HCT116 (cell line): ENCODE measurements around the gene CGRRF1. TPM values are rescaled to one million over a fixed set of nuclear protein-coding genes. Genes with fewer than 3 reads are reported as not detected.

ENCODE experiments used
- ATAC-seq: fragments of 200-7000 bp; cut with Tn5 transposase; 2 replicates; pipeline ENCODE4 v1.9.1; 2020; ENCODE audit warnings: mild to moderate bottlenecking, moderate library complexity
- BruUV-seq: library from RNA; stranded (reverse); fragments of 400-500 nt; replicated peaks from 2 replicates; lab custom pipeline; 2021; lab: Mats Ljungman, UMichigan
- CTCF ChIA-PET: fragments of 300-600 bp; sonication (Branson Sonifier 250); formaldehyde crosslinking; loops from one replicate; lab custom pipeline; 2021; ENCODE audit warnings: antibody characterized with exemption; lab: Charles Lee
- POLR2A ChIA-PET: fragments of 300-600, 350-600 bp; sonication (Branson Sonifier 250); formaldehyde crosslinking; loops from one replicate; lab custom pipeline; 2021; ENCODE audit warnings: antibody characterized with exemption; lab: Charles Lee
- RAD21 ChIA-PET, 2 experiments: fragments of 300-600 bp; sonication (Branson Sonifier 250); formaldehyde crosslinking; loops; one replicate each; lab custom pipeline; 2023; ENCODE audit warnings: low total read pairs in 2 of 2; ENCODE audit not compliant: uncharacterized antibody in 2 of 2, unreplicated experiment in 2 of 2, low non-redundant PET in 1 of 2; lab: Charles Lee
- DNase-seq: peaks from one replicate; pipeline ENCODE4 v3.0.0-alpha.2; 2010; ENCODE audit warnings: low read depth, low spot score
- H2AFZ ChIP-seq: fragments of 200-600 bp; shearing (Covaris generic), sonication (generic); 2 replicates; pipeline ENCODE4 v1.6.1; 2017; ENCODE audit warnings: low read depth, mixed run types, mixed read lengths, antibody characterized with exemption, low read length; ENCODE audit not compliant: poor library complexity, severe bottlenecking
- H3K27ac ChIP-seq: 2 replicates; pipeline ENCODE4 v1.5.1; 2012; ENCODE audit warnings: low read depth, low read length
- H3K27me3 ChIP-seq: fragments of 200-600 bp; sonication (generic); 2 replicates; pipeline ENCODE4 v1.6.1; 2016; ENCODE audit warnings: mixed run types, low read length, mixed read lengths; ENCODE audit not compliant: insufficient read depth
- H3K36me3 ChIP-seq, 2 experiments: fragments of 200-500 bp in 1 of 2; fragments of 200-600 bp in 1 of 2; sonication (Bioruptor generic) in 1 of 2; sonication (generic) in 1 of 2; 2 replicates each; pipeline versions ENCODE4 v1.5.1 to v1.6.1; 2014 to 2016; ENCODE audit warnings: low read length in 2 of 2, inconsistent platforms in 1 of 2, mixed read lengths in 1 of 2, mixed run types in 1 of 2; ENCODE audit not compliant: insufficient read depth in 2 of 2, control insufficient read depth in 1 of 2
- H3K4me1 ChIP-seq, 2 experiments: fragments of 200-600 bp in 1 of 2; sonication (generic) in 1 of 2; 2 replicates each; pipeline versions ENCODE4 v1.5.1 to v1.6.1; 2012 to 2017; ENCODE audit warnings: low read length in 2 of 2, inconsistent platforms in 1 of 2, mild to moderate bottlenecking in 1 of 2, mixed read lengths in 1 of 2, mixed run types in 1 of 2, moderate library complexity in 1 of 2; ENCODE audit not compliant: insufficient read depth in 2 of 2, control insufficient read depth in 1 of 2
- H3K4me2 ChIP-seq: fragments of 200-600 bp; sonication (generic); 2 replicates; pipeline ENCODE4 v1.6.1; 2017; ENCODE audit warnings: mixed run types, low read length, mixed read lengths
- H3K4me3 ChIP-seq, 2 experiments: fragments of 200-600 bp in 1 of 2; sonication (generic) in 1 of 2; replicated peaks in 1 of 2; 2 replicates each; pipeline ENCODE4 v1.5.1; 2011 to 2016; ENCODE audit warnings: low read length in 2 of 2, control low read depth in 1 of 2, low read depth in 1 of 2, mild to moderate bottlenecking in 1 of 2, mixed read lengths in 1 of 2, mixed run types in 1 of 2
- H3K79me2 ChIP-seq: fragments of 200-600 bp; sonication (generic); 2 replicates; pipeline ENCODE4 v1.6.1; 2017; ENCODE audit warnings: mild to moderate bottlenecking, mixed run types, low read length, moderate library complexity, mixed read lengths; ENCODE audit not compliant: insufficient read depth
- H3K9ac ChIP-seq: fragments of 200-600 bp; sonication (generic); 2 replicates; pipeline ENCODE4 v1.6.1; 2016; ENCODE audit warnings: low read length, mixed read lengths
- H3K9me2 ChIP-seq: fragments of 200-600 bp; sonication (generic), shearing (Covaris generic); 2 replicates; pipeline ENCODE4 v1.6.1; 2017; ENCODE audit warnings: mixed run types, mild to moderate bottlenecking, moderate library complexity; ENCODE audit not compliant: insufficient read depth
- H3K9me3 ChIP-seq, 2 experiments: fragments of 200-500 bp in 1 of 2; fragments of 200-600 bp in 1 of 2; sonication (Bioruptor generic) in 1 of 2; sonication (generic) in 1 of 2; 2 replicates each; pipeline ENCODE4 v1.6.1; 2014 to 2017; ENCODE audit warnings: low read length in 2 of 2, mixed read lengths in 2 of 2, inconsistent platforms in 1 of 2, low read depth in 1 of 2, mild to moderate bottlenecking in 1 of 2, mixed run types in 1 of 2, moderate library complexity in 1 of 2; ENCODE audit not compliant: control insufficient read depth in 1 of 2, insufficient read depth in 1 of 2
- H4K20me1 ChIP-seq: fragments of 200-600 bp; sonication (generic), shearing (Covaris generic); 2 replicates; pipeline ENCODE4 v1.6.1; 2017; ENCODE audit warnings: mixed run types, mild to moderate bottlenecking, moderate library complexity; ENCODE audit not compliant: insufficient read depth
- CBX3 ChIP-seq: IDR thresholded peaks from 2 replicates; pipeline ENCODE4 v1.6.1; 2012; ENCODE audit warnings: low read depth
- CEBPB ChIP-seq: IDR thresholded peaks from 2 replicates; pipeline ENCODE4 v1.6.1; 2012; ENCODE audit warnings: low read depth
- EGR1 ChIP-seq: IDR thresholded peaks from 2 replicates; pipeline ENCODE4 v1.6.1; 2012; ENCODE audit warnings: low read depth
- ELF1 ChIP-seq: IDR thresholded peaks from 2 replicates; pipeline ENCODE4 v1.6.1; 2012; ENCODE audit warnings: low read depth, borderline replicate concordance
- EZH2phosphoT487 ChIP-seq: fragments of 200-600 bp; IDR thresholded peaks from 2 replicates; pipeline ENCODE4 v1.6.1; 2018; ENCODE audit warnings: antibody characterized with exemption, borderline replicate concordance
- FOSL1 ChIP-seq: IDR thresholded peaks from 2 replicates; pipeline ENCODE4 v1.6.1; 2012; ENCODE audit warnings: low read depth
- POLR2A ChIP-seq: IDR thresholded peaks from 2 replicates; pipeline ENCODE4 v1.7.0; 2011; ENCODE audit warnings: borderline replicate concordance; ENCODE audit not compliant: insufficient read depth, insufficient read length; ENCODE audit errors: extremely low read depth
- SRF ChIP-seq: IDR thresholded peaks from 2 replicates; pipeline ENCODE4 v1.6.1; 2012; ENCODE audit warnings: low read depth
- YY1 ChIP-seq: IDR thresholded peaks from 2 replicates; pipeline ENCODE4 v1.6.1; 2011; ENCODE audit warnings: low read length, low read depth, moderate library complexity, mild to moderate bottlenecking; ENCODE audit not compliant: insufficient replicate concordance; ENCODE audit errors: extremely low read depth
- ZFX ChIP-seq: fragments of 450-650 bp; IDR thresholded peaks from 2 replicates; pipeline ENCODE4 v1.6.1; 2017
- intact Hi-C: fragments of 100-400 bp; cut with micrococcal nuclease; formaldehyde crosslinking; loops from 2 replicates; pipeline ENCODE4 v1.10.0; 2022
- total RNA-seq: library from RNA; stranded (reverse); gene quantifications from one replicate; pipeline ENCODE4 v1.2.1, GENCODE V29; 2021; ENCODE audit not compliant: unreplicated experiment

CGRRF1 gene
- total RNA-seq, 1 experiment from 2014 or later = 15.9 TPM

GRCh38 chr14:54577977-54578376 lies 68.3 kb downstream of the CGRRF1 start:
- Histone ChIP-seq H3K27me3 (no peaks in the 10 kb centered on the region), H3K27ac (no peak overlapping the region), H3K9me3 (peaks cover 2% of the 10 kb centered on the region in 2 experiments; a peak in 1 of 4 replicates), H3K36me3 (peaks cover 0 to 12% of the 10 kb centered on the region in 2 experiments; a peak in 1 of 4 replicates), H3K9me2 (no peaks in the 10 kb centered on the region), H3K4me3 (no peak overlapping the region), H2AFZ (no peak overlapping the region), H4K20me1 (no peaks in the 10 kb centered on the region), H3K79me2 (peaks cover 3% of the 10 kb centered on the region; the same call in 1 of the 2 replicates), H3K4me1 (no peaks in the 10 kb centered on the region), H3K4me2 (no peak overlapping the region), H3K9ac (no peak overlapping the region)
- DNase-seq = no peak
- ChIA-PET CTCF (no interaction called here), RAD21 (no interaction called here), POLR2A (no interaction called here)
- ATAC-seq = no peak
- TF ChIP-seq EZH2phosphoT487 (no peak), SRF (no peak), ZFX (no peak), ELF1 (no peak), FOSL1 (no peak), EGR1 (no peak), YY1 (no peak), POLR2A (no peak), CBX3 (no peak)
- BruUV-seq = no TSS peak
- intact Hi-C loops = no loop called here

- Histone ChIP-seq H3K9ac (no peak overlapping the region), H3K27ac (no peak overlapping the region), H3K36me3 (no peaks in the 10 kb centered on the region; a peak in 1 of 4 replicates), H3K4me2 (no peak overlapping the region), H2AFZ (no peak overlapping the region), H4K20me1 (no peaks in the 10 kb centered on the region), H3K27me3 (no peaks in the 10 kb centered on the region), H3K4me1 (no peaks in the 10 kb centered on the region), H3K79me2 (peaks cover 5% of the 10 kb centered on the region; the same call in 1 of the 2 replicates), H3K4me3 (no peak overlapping the region), H3K9me2 (no peaks in the 10 kb centered on the region), H3K9me3 (no peaks in the 10 kb centered on the region)
- ATAC-seq (no peak), DNase-seq (no peak)
- RAD21 ChIA-PET = no interaction called here
- intact Hi-C loops = no loop called here
- CTCF ChIA-PET = no interaction called here
- POLR2A ChIA-PET = no interaction called here
- BruUV-seq = no TSS peak
- no peak for TF ChIP-seq CEBPB
Observed at GRCh38 chr14:54579621-54580020, 69.9 kb downstream of the CGRRF1 start.
